IMR-90 (cell line): ENCODE measurements around the gene ZBTB7B. TPM values are rescaled to one million over a fixed set of nuclear protein-coding genes. Genes with fewer than 3 reads are reported as not detected.
A peak's percentile ranks its signal among the peaks of the same experiment; 100 is the strongest.

Experiments
- ATAC-seq: fragments of 200-7000 bp; cut with Tn5 transposase; 2 replicates; pipeline ENCODE4 v1.9.1; 2020; ENCODE audit warnings: low read depth, mild to moderate bottlenecking, moderate library complexity
- BruUV-seq: library from RNA; stranded (reverse); fragments of 400-500 nt; replicated peaks from 2 replicates; lab custom pipeline; 2021; lab: Mats Ljungman, UMichigan
- CTCF ChIA-PET: fragments of 300-600 bp; formaldehyde crosslinking; extraction: SDS; loops from one replicate; lab custom pipeline; 2021; ENCODE audit warnings: antibody characterized with exemption; lab: Yijun Ruan, JAX
- POLR2A ChIA-PET: fragments of 300-600 bp; sonication (Branson Sonifier 250); formaldehyde crosslinking; loops from one replicate; lab custom pipeline; 2022; ENCODE audit warnings: antibody characterized with exemption; ENCODE audit not compliant: unreplicated experiment; lab: Charles Lee
- DNase-seq: peaks from one replicate; pipeline ENCODE4 v3.0.0; 2013
- H2AFZ ChIP-seq: replicated peaks from 2 replicates; pipeline ENCODE3; 2013; ENCODE audit warnings: low read length, mild to moderate bottlenecking; ENCODE audit not compliant: poor library complexity
- H2AK5ac ChIP-seq: 2 replicates; pipeline ENCODE4 v1.6.1; 2013; ENCODE audit warnings: low read depth, low read length, inconsistent platforms
- H2AK9ac ChIP-seq: replicated peaks from 2 replicates; pipeline ENCODE3; 2013; ENCODE audit warnings: mild to moderate bottlenecking, low read depth, low read length, moderate library complexity; ENCODE audit not compliant: poor library complexity
- H2BK120ac ChIP-seq: 2 replicates; pipeline ENCODE4 v1.6.1; 2013; ENCODE audit warnings: low read depth, low read length, inconsistent platforms
- H2BK15ac ChIP-seq: 3 replicates; pipeline ENCODE4 v1.6.1; 2013; ENCODE audit warnings: low read depth, low read length, inconsistent platforms
- H2BK20ac ChIP-seq: 2 replicates; pipeline ENCODE4 v1.6.1; 2013; ENCODE audit warnings: low read depth, mild to moderate bottlenecking, inconsistent platforms, low read length, moderate library complexity
- H2BK5ac ChIP-seq: 2 replicates; pipeline ENCODE4 v1.6.1; 2013; ENCODE audit warnings: mild to moderate bottlenecking, low read depth, low read length, inconsistent platforms; ENCODE audit not compliant: poor library complexity, severe bottlenecking
- H3K14ac ChIP-seq: replicated peaks from 2 replicates; pipeline ENCODE4 v1.6.1; 2013; ENCODE audit warnings: low read depth, low read length, inconsistent platforms
- H3K18ac ChIP-seq: 2 replicates; pipeline ENCODE4 v1.6.1; 2013; ENCODE audit warnings: low read depth, low read length, control low read depth
- H3K23ac ChIP-seq: 2 replicates; pipeline ENCODE4 v1.6.1; 2013; ENCODE audit warnings: low read depth, low read length, inconsistent platforms
- H3K27ac ChIP-seq: 2 replicates; pipeline ENCODE4 v1.5.1; 2013; ENCODE audit warnings: mild to moderate bottlenecking, control low read depth, low read length; ENCODE audit not compliant: insufficient read depth
- H3K27me3 ChIP-seq: 2 replicates; pipeline ENCODE4 v1.6.1; 2013; ENCODE audit warnings: low read length; ENCODE audit not compliant: control insufficient read depth, insufficient read depth
- H3K36me3 ChIP-seq: 2 replicates; pipeline ENCODE4 v1.6.1; 2013; ENCODE audit warnings: low read length, mixed read lengths; ENCODE audit not compliant: control insufficient read depth, insufficient read depth
- H3K4ac ChIP-seq: 2 replicates; pipeline ENCODE4 v1.6.1; 2013; ENCODE audit warnings: low read depth, low read length, inconsistent platforms
- H3K4me1 ChIP-seq: 2 replicates; pipeline ENCODE4 v1.6.1; 2013; ENCODE audit warnings: low read length, mixed read lengths; ENCODE audit not compliant: control insufficient read depth, insufficient read depth
- H3K4me2 ChIP-seq: 2 replicates; pipeline ENCODE4 v1.6.1; 2013; ENCODE audit warnings: low read depth, mild to moderate bottlenecking, control low read depth, low read length, moderate library complexity
- H3K4me3 ChIP-seq: 2 replicates; pipeline ENCODE4 v1.5.1; 2013; ENCODE audit warnings: low read depth, mild to moderate bottlenecking, control low read depth, low read length, moderate library complexity; ENCODE audit not compliant: insufficient read depth
- H3K56ac ChIP-seq: 2 replicates; pipeline ENCODE4 v1.6.1; 2013; ENCODE audit warnings: low read length, inconsistent platforms; ENCODE audit not compliant: insufficient read depth; ENCODE audit errors: extremely low read depth
- H3K79me1 ChIP-seq, 2 experiments: 2 replicates each; pipeline ENCODE4 v1.6.1; 2013; ENCODE audit warnings: low read length in 2 of 2, inconsistent platforms in 1 of 2, low read depth in 1 of 2
- H3K9ac ChIP-seq: 2 replicates; pipeline ENCODE4 v1.6.1; 2013; ENCODE audit warnings: low read depth, low read length, control low read depth
- H3K9me1 ChIP-seq: 2 replicates; pipeline ENCODE4 v1.6.1; 2013; ENCODE audit warnings: low read length, inconsistent platforms; ENCODE audit not compliant: insufficient read depth
- H3K9me3 ChIP-seq: 2 replicates; pipeline ENCODE4 v1.6.1; 2013; ENCODE audit warnings: low read length; ENCODE audit not compliant: control insufficient read depth, insufficient read depth
- H4K20me1 ChIP-seq: 2 replicates; pipeline ENCODE4 v1.6.1; 2013; ENCODE audit warnings: low read length, inconsistent platforms; ENCODE audit not compliant: insufficient read depth
- H4K5ac ChIP-seq: 2 replicates; pipeline ENCODE4 v1.6.1; 2013; ENCODE audit warnings: mild to moderate bottlenecking, low read depth, low read length, control low read depth
- H4K8ac ChIP-seq, 2 experiments: 2 replicates each; pipeline ENCODE4 v1.6.1; 2013; ENCODE audit warnings: low read depth in 2 of 2, low read length in 2 of 2, control low read depth in 1 of 2, inconsistent platforms in 1 of 2
- H4K91ac ChIP-seq: 2 replicates; pipeline ENCODE4 v1.6.1; 2013; ENCODE audit warnings: low read depth, low read length, inconsistent platforms; ENCODE audit not compliant: insufficient read depth
- CEBPB ChIP-seq: IDR thresholded peaks from 2 replicates; pipeline ENCODE4 v1.6.1; 2012; ENCODE audit warnings: low read depth, low read length, improper control_type of control experiment
- CHD1 ChIP-seq: IDR thresholded peaks from 2 replicates; pipeline ENCODE4 v1.6.1; 2012; ENCODE audit warnings: low read depth, low read length, improper control_type of control experiment
- CTCF ChIP-seq: conservative IDR thresholded peaks from 2 replicates; pipeline ENCODE4 v1.5.1; 2012; ENCODE audit warnings: mild to moderate bottlenecking, low read depth, low read length, improper control_type of control experiment
- ELK1 ChIP-seq: fragments of 150-350 bp; IDR thresholded peaks from 2 replicates; pipeline ENCODE4 v1.6.1; 2016; ENCODE audit warnings: low read depth, mild to moderate bottlenecking, low read length, moderate library complexity, borderline replicate concordance
- FOS ChIP-seq: fragments of 150-350 bp; IDR thresholded peaks from 2 replicates; pipeline ENCODE4 v1.6.1; 2016; ENCODE audit warnings: low read depth, low read length
- MAFK ChIP-seq: IDR thresholded peaks from 2 replicates; pipeline ENCODE4 v1.6.1; 2012; ENCODE audit warnings: low read depth, low read length, improper control_type of control experiment
- MAZ ChIP-seq: IDR thresholded peaks from 2 replicates; pipeline ENCODE4 v1.6.1; 2012; ENCODE audit warnings: low read depth, mild to moderate bottlenecking, low read length, improper control_type of control experiment, moderate library complexity, borderline replicate concordance
- MXI1 ChIP-seq: IDR thresholded peaks from 2 replicates; pipeline ENCODE4 v1.6.1; 2012; ENCODE audit warnings: low read depth, mild to moderate bottlenecking, low read length, moderate library complexity, borderline replicate concordance
- NFE2L2 ChIP-seq: fragments of 150-350 bp; IDR thresholded peaks from 2 replicates; pipeline ENCODE4 v1.6.1; 2016; ENCODE audit warnings: low read depth, mild to moderate bottlenecking, low read length
- POLR2A ChIP-seq: IDR thresholded peaks from 2 replicates; pipeline ENCODE4 v1.6.1; 2012; ENCODE audit warnings: mild to moderate bottlenecking, low read depth, low read length
- RAD21 ChIP-seq: IDR thresholded peaks from 2 replicates; pipeline ENCODE4 v1.6.1; 2012; ENCODE audit warnings: low read length, improper control_type of control experiment
- RCOR1 ChIP-seq: IDR thresholded peaks from 2 replicates; pipeline ENCODE4 v1.6.1; 2012; ENCODE audit warnings: mild to moderate bottlenecking, low read length, improper control_type of control experiment; ENCODE audit not compliant: insufficient replicate concordance
- RFX5 ChIP-seq: IDR thresholded peaks from 2 replicates; pipeline ENCODE4 v1.8.0; 2012; ENCODE audit warnings: low read depth, mild to moderate bottlenecking, low read length, moderate library complexity
- USF2 ChIP-seq: fragments of 150-350 bp; IDR thresholded peaks from 2 replicates; pipeline ENCODE4 v1.6.1; 2017; ENCODE audit warnings: mild to moderate bottlenecking, antibody characterized with exemption, low read length, low read depth
- WGBS, 2 experiments: methylation state at CpG; one replicate each; pipeline versions ENCODE4 v1.1.5 to v1.1.7; 2013; ENCODE audit warnings: missing lambda C conversion rate in 2 of 2; ENCODE audit not compliant: insufficient read length in 1 of 2; ENCODE audit errors: extremely low coverage in 2 of 2; 5-methylcytosine and 5-hydroxymethylcytosine counted together
- dilution Hi-C: fragments of 300-500 bp; cut with HindIII; formaldehyde crosslinking; loops from one replicate; pipeline ENCODE4 v1.14.3; 2018; ENCODE audit warnings: low sequenced_read_pairs; ENCODE audit not compliant: unreplicated experiment
- in situ Hi-C: fragments of 300-500 bp; cut with MboI; formaldehyde crosslinking; loops from 3 replicates; pipeline ENCODE4 v1.14.3; 2019; ENCODE audit warnings: low sequenced_read_pairs, inconsistent platforms, mixed read lengths
- intact Hi-C: fragments of 100-400 bp; cut with micrococcal nuclease; formaldehyde crosslinking; loops from 2 replicates; pipeline ENCODE4 v1.10.0; 2022
- polyA plus RNA-seq, 3 experiments: library from polyadenylated mRNA; depleted of rRNA; stranded (reverse); fragments of >200 nt; gene quantifications; 2 replicates each; pipeline ENCODE4 v1.2.3, GENCODE V29; 2012; ENCODE audit warnings: low replicate concordance in 1 of 3
- total RNA-seq: library from RNA; depleted of rRNA; stranded (reverse); fragments of >200 nt; gene quantifications from 2 replicates; pipeline ENCODE4 v1.2.3, GENCODE V29; 2012

The ZBTB7B gene
- total and polyA plus RNA-seq, 2 of the 4 experiments (the other 2 are of a cell fraction), result 7.7 to 17.4 TPM

- H2BK20ac ChIP-seq, result no peak overlapping the region
- H3K23ac ChIP-seq, result peak overlapping the region; percentile 74; the same call in 1 of the 2 replicates
- H4K20me1 ChIP-seq, result no peaks in the 10 kb centered on the region
- H3K9ac ChIP-seq, result 0 out of 2 replicates have a peak overlapping the region, but pooled peaks have one; percentile 1
- peak overlapping the region; percentile 42; the same call in 1 of the 2 replicates for H3K4ac ChIP-seq
- H3K4me1 ChIP-seq, result peaks cover 9% of the 10 kb centered on the region
- no peak overlapping the region for H4K91ac ChIP-seq
- H2AK5ac ChIP-seq, result no peak overlapping the region
- no peaks in the 10 kb centered on the region for H3K27me3 ChIP-seq
- in situ Hi-C loops (no loop called here), intact Hi-C loops (loop anchor here (2.0 kb wide), 1 partner anchor 38 kb away; the partner anchor contains the start of gene PYGO2), dilution Hi-C loops (no loop called here)
- H2AFZ ChIP-seq, result peak overlapping the region; percentile 88
- no peak for ATAC-seq
- H3K14ac ChIP-seq, result 0 out of 2 replicates have a peak overlapping the region, but pooled peaks have one; percentile 77
- H3K79me1 ChIP-seq, result peaks cover 9 to 31% of the 10 kb centered on the region in 2 experiments; a peak in 3 of 4 replicates
- H3K4me2 ChIP-seq, result peak overlapping the region; percentile 79
- no peaks in the 10 kb centered on the region for H3K36me3 ChIP-seq
- peak overlapping the region; percentile 77 for H2AK9ac ChIP-seq
- peak overlapping the region; percentile 51; the same call in 1 of the 2 replicates for H2BK120ac ChIP-seq
- DNase-seq, result peak; percentile 62
- ChIA-PET POLR2A (no interaction called here), CTCF (interaction anchor here (0.9 to 2.1 kb wide), 10 partner anchors 18 to 518 kb away, joined by 3 to 11 read pairs (median 4); partner anchors contain the start of genes PBXIP1, PYGO2 and SHC1)
- H2BK5ac ChIP-seq, result no peak overlapping the region
- peak overlapping the region in 1 of 2 experiments; percentile 88; a peak in 2 of 4 replicates for H4K8ac ChIP-seq
- WGBS, 2 experiments, result 80% methylated on average over 3 of the region's 40 CpGs; no CpG with 5 or more reads in 1 of the 2 experiments
- no peaks in the 10 kb centered on the region for H3K9me3 ChIP-seq
- peak overlapping the region; percentile 28; the same call in 1 of the 2 replicates for H4K5ac ChIP-seq
- H2BK15ac ChIP-seq, result no peak overlapping the region
- no peak overlapping the region for H3K18ac ChIP-seq
- H3K4me3 ChIP-seq, result no peak overlapping the region
- H3K56ac ChIP-seq, result no peak overlapping the region
- no TSS peak for BruUV-seq
- no peaks in the 10 kb centered on the region for H3K9me1 ChIP-seq
- no peak overlapping the region for H3K27ac ChIP-seq
- TF ChIP-seq CTCF (peak; percentile 80), NFE2L2 (no peak), FOS (no peak), RAD21 (peak; percentile 73), MAZ (peak; percentile 18; the same call in 1 of the 2 replicates), MAFK (no peak), CHD1 (no peak), MXI1 (no peak), ELK1 (no peak), USF2 (no peak), RCOR1 (no peak), RFX5 (no peak), POLR2A (no peak), CEBPB (no peak)
These were observed 3.6 kb upstream of the ZBTB7B start for GRCh38 chr1:154998818-154999570.
